ENCODE data around the gene ZNF559.
"Not testable (repeated sequence)": the region's sequence is repeated elsewhere in the genome, so short reads cannot be mapped to it uniquely, and the experiment has no call there.

The ZNF559 gene

DNA sequence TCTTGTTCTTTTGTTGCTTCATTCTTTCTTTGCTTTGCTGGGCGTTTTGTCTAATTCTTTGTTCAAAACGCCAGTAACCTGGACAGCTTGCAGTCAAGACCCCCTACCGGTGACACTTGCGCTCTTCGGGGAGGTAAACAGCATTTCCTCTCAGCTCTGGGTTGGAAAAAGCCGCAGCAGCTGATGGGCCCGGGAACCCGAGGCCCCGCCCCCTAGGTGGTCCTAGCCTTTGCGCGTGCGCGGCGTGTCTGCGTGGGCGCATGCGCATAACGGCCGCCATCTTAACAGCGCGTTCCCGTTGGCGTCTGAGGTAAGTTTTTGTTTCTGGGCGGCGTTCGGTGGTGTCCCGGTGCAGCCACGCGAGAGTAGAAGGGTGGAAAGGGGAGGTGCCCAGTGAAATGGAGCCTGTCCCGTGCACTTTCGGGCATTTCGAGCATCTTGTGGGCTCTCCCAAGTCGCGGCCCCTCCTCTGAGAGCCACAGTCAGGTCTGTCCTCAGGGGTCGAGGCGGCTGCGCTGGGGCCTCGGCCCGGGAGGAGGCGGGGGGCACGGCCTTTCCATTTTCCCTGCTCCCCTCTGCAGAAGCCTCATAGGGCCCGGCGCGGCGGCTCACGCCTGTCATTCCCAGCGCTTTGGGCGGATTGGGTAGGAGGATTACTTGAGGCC lies at the start of gene ZNF559:
Gene ZNF559 (plus strand): TSS at position 261 of the 665 bp plus-strand sequence. CDS start 14,371 bp downstream, outside the sequence.
- Histone ChIP-seq H3K9me2 (replicated peaks; ENCODE audit: insufficient read depth, low read length) (no peaks in the 10 kb centered on the region), H2AFZ (ENCODE audit: low read depth, low read length, severe bottlenecking) (peak within 1 kb of the TSS; percentile 87), H3K4me2 (ENCODE audit: low read depth, low read length, poor library complexity, severe bottlenecking) (peak within 1 kb of the TSS; percentile 93), H4K20me1 (ENCODE audit: low read depth, low read length) (no peaks in the 10 kb centered on the region), H3K36me3 (ENCODE audit: low read length) (peaks cover 5% of the 10 kb centered on the region), H3K4me3 (ENCODE audit: insufficient read depth, low read length, poor library complexity, severe bottlenecking) (peak within 1 kb of the TSS; percentile 67), H3K9ac (ENCODE audit: low read length) (peak within 1 kb of the TSS; percentile 71), H3K79me2 (ENCODE audit: insufficient read depth, low read length) (peaks cover 15% of the 10 kb centered on the region), H3K27ac (ENCODE audit: low read depth, low read length) (peak within 1 kb of the TSS; percentile 48), H3K27me3 (ENCODE audit: low read length) (no peaks in the 10 kb centered on the region), H3K9me3 (ENCODE audit: insufficient read depth, low read length) (peaks cover 5% of the 10 kb centered on the region; the same call in 1 of the 2 replicates), H3F3A (ENCODE audit: insufficient read depth) (no peaks in the 10 kb centered on the region)
- TF ChIP-seq, protein P1, sequence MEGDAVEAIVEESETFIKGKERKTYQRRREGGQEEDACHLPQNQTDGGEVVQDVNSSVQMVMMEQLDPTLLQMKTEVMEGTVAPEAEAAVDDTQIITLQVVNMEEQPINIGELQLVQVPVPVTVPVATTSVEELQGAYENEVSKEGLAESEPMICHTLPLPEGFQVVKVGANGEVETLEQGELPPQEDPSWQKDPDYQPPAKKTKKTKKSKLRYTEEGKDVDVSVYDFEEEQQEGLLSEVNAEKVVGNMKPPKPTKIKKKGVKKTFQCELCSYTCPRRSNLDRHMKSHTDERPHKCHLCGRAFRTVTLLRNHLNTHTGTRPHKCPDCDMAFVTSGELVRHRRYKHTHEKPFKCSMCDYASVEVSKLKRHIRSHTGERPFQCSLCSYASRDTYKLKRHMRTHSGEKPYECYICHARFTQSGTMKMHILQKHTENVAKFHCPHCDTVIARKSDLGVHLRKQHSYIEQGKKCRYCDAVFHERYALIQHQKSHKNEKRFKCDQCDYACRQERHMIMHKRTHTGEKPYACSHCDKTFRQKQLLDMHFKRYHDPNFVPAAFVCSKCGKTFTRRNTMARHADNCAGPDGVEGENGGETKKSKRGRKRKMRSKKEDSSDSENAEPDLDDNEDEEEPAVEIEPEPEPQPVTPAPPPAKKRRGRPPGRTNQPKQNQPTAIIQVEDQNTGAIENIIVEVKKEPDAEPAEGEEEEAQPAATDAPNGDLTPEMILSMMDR (IDR thresholded peaks at IDR 0.05; ENCODE audit: insufficient read depth, low read length, poor library complexity, severe bottlenecking), result peak; percentile 22
- TF ChIP-seq EZH2phosphoT487 (conservative IDR thresholded peaks at IDR 0.05; ENCODE audit: low read length), result no peak

DNA sequence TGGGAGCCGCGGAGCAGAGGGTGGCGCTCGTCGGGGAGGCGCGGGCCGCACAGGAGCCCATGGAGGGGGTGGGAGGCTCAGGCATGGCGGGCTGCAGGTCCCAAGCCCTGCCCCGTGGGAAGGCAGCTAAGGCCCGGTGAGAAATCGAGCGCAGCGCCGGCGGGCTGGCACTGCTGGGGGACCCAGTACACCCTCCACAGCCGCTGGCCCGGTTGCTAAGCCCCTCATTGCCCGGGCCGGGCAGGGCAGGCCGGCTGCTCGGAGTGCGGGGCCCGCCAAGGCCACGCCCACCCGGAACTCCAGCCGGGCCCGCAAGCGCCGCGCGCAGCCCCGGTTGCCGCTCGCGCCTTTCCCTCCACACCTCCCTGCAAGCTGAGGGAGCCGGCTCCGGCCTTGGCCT lies 40.5 kb upstream of the ZNF559 start:
- H3K36me3 ChIP-seq (ENCODE audit: low read length); H3K9me3 ChIP-seq (ENCODE audit: insufficient read depth, low read length); H3K4me3 ChIP-seq (ENCODE audit: insufficient read depth, low read length, poor library complexity, severe bottlenecking); H3K27ac ChIP-seq (ENCODE audit: low read depth, low read length); H2AFZ ChIP-seq (ENCODE audit: low read depth, low read length, severe bottlenecking); H4K20me1 ChIP-seq (ENCODE audit: low read depth, low read length); H3K79me2 ChIP-seq (ENCODE audit: insufficient read depth, low read length); H3K27me3 ChIP-seq (ENCODE audit: low read length); H3K4me2 ChIP-seq (ENCODE audit: low read depth, low read length, poor library complexity, severe bottlenecking); H3K9ac ChIP-seq (ENCODE audit: low read length); H3K9me2 ChIP-seq (replicated peaks; ENCODE audit: insufficient read depth, low read length); H3F3A ChIP-seq (ENCODE audit: insufficient read depth): not testable (repeated sequence)

DNA sequence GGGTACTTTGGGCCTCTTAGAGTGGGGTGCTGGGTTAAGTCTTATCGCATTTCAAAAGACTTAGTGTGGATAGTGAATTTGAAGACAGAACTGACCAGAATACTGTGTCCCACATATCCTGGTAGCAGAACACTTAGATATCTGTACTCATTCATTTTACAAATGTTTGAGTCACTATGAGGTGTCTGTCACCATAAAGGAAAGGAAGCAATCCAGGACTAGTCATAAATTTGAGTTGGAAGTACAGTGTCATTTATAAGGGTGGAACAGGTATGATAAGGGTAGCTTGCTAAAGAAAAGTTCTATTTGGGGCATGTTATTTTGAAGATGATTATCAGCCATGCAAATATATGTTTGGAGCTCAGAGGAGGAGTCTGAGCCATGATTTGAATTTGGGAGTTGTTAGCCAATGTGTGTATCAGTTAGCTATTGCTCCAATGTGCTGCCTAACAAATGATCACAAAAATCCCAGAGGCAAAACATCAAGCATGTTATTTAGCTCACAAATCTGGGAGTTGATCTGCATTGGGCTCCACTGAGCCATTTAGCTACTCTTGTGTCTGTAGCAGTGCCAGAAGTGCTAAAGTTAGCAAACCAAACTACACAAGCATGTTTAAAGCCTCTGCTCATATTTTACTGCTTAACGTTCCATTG lies 34.6 kb upstream of the ZNF559 start:
- no peaks in the 10 kb centered on the region for H3K79me2 ChIP-seq (ENCODE audit: insufficient read depth, low read length)
- no peak overlapping the region for H3K4me2 ChIP-seq (ENCODE audit: low read depth, low read length, poor library complexity, severe bottlenecking)
- TF ChIP-seq, protein P1 (IDR thresholded peaks at IDR 0.05; ENCODE audit: insufficient read depth, low read length, poor library complexity, severe bottlenecking), result no peak
- TF ChIP-seq EZH2phosphoT487 (conservative IDR thresholded peaks at IDR 0.05; ENCODE audit: low read length), result no peak
- no peaks in the 10 kb centered on the region for H3K9me2 ChIP-seq (replicated peaks; ENCODE audit: insufficient read depth, low read length)
- no peak overlapping the region for H2AFZ ChIP-seq (ENCODE audit: low read depth, low read length, severe bottlenecking)
- H3K27ac ChIP-seq (ENCODE audit: low read depth, low read length), result no peak overlapping the region
- peaks cover 32% of the 10 kb centered on the region for H3K36me3 ChIP-seq (ENCODE audit: low read length)
- peaks cover 20% of the 10 kb centered on the region; the same call in 1 of the 2 replicates for H3K9me3 ChIP-seq (ENCODE audit: insufficient read depth, low read length)
- no peaks in the 10 kb centered on the region for H3K27me3 ChIP-seq (ENCODE audit: low read length)
- no peaks in the 10 kb centered on the region for H4K20me1 ChIP-seq (ENCODE audit: low read depth, low read length)
- no peak overlapping the region for H3K4me3 ChIP-seq (ENCODE audit: insufficient read depth, low read length, poor library complexity, severe bottlenecking)
- H3K9ac ChIP-seq (ENCODE audit: low read length), result no peak overlapping the region
- H3F3A ChIP-seq (ENCODE audit: insufficient read depth), result no peaks in the 10 kb centered on the region

DNA sequence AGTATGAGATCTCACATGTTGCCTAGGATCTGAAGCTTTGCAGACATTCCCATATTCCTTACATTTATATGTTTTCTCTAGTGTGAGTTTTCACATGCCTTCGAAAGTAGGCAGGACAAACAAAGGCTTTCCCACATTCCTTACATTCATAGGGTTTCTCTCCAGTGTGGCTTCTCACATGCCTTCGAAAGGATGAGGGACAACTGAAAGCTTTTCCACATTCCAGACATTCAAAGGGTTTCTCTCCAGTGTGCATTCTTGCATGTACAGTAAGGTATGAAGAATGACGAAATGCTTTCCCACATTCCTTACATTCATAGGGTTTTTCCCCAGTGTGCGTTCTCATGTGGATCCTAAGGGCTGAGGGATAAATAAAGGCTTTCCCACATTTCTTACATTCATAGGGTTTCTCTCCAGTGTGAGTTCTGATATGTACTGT lies 28.5 kb upstream of the ZNF559 start:
- H3K36me3 ChIP-seq (ENCODE audit: low read length), result peaks cover 54% of the 10 kb centered on the region
- TF ChIP-seq EZH2phosphoT487 (conservative IDR thresholded peaks at IDR 0.05; ENCODE audit: low read length), result no peak
- TF ChIP-seq, protein P1 (IDR thresholded peaks at IDR 0.05; ENCODE audit: insufficient read depth, low read length, poor library complexity, severe bottlenecking), result no peak
- peaks cover 36% of the 10 kb centered on the region; the same call in 1 of the 2 replicates for H3K9me3 ChIP-seq (ENCODE audit: insufficient read depth, low read length)
- H3K79me2 ChIP-seq (ENCODE audit: insufficient read depth, low read length), result no peaks in the 10 kb centered on the region
- H3K27me3 ChIP-seq (ENCODE audit: low read length), result no peaks in the 10 kb centered on the region
- no peak overlapping the region for H3K9ac ChIP-seq (ENCODE audit: low read length)
- no peak overlapping the region for H2AFZ ChIP-seq (ENCODE audit: low read depth, low read length, severe bottlenecking)
- H3K4me2 ChIP-seq (ENCODE audit: low read depth, low read length, poor library complexity, severe bottlenecking), result no peak overlapping the region
- no peaks in the 10 kb centered on the region for H3F3A ChIP-seq (ENCODE audit: insufficient read depth)
- no peak overlapping the region for H3K27ac ChIP-seq (ENCODE audit: low read depth, low read length)
- H4K20me1 ChIP-seq (ENCODE audit: low read depth, low read length), result no peaks in the 10 kb centered on the region
- H3K4me3 ChIP-seq (ENCODE audit: insufficient read depth, low read length, poor library complexity, severe bottlenecking), result no peak overlapping the region
- no peaks in the 10 kb centered on the region for H3K9me2 ChIP-seq (replicated peaks; ENCODE audit: insufficient read depth, low read length)
